GM10847 (cell line): ENCODE data around the gene TAS2R31.

Experiments used
- POLR2A ChIP-seq: IDR thresholded peaks from 2 replicates; pipeline ENCODE4 v1.6.1; 2011; ENCODE audit not compliant: insufficient read length; ENCODE audit errors: extremely low read depth

Gene TAS2R31

DNA sequence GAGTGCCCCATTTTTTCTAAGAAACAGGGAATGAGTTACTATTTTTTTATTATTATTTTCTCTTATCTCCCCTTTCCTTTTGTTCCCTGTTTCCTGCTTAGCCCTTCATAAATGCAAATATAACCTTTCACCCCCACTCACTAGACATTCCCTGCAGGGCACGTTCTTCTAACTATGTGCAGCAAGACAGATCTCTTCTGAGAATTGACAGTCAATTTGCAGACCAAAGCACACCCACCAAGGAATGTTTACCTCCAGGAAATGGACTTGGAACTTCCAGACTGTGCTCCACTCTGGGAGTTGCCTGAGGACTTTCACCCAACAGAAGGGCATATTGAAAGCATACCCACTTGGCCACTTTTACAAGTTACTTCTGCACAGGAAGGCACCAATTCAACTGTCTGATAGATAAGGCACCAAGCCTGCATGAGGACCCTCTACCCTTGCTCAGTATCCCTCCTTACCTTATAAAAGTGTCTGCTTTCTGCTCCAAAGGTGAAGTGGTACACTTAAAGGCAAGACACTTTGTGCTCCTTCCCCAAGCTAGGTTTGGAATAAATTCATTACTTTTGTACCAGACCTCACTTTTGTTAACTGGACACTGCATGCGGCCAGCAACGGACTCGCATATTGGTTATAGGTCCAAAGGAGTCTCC lies 15.3 kb downstream of the TAS2R31 start:
- TF ChIP-seq POLR2A = no peak

DNA sequence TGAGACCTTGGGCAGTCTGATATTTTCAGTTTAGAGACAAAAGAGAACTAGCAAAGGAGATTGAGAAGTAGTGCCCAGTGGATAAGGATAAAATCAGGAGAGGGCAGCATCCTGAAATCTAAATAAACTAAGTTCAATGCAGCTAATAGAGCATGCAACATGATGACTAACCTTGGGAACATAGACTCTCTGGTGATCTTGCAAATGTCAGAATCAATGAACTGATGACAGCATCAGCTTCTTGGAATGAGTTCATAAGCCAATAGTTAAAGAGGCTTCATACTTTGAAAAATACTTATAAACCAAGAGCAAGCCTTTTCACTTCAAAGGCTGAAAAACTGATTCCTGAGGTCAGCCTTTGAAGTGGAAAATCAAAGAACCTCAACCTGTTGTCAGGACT lies 17.0 kb downstream of the TAS2R31 start:
- no peak for TF ChIP-seq POLR2A

DNA sequence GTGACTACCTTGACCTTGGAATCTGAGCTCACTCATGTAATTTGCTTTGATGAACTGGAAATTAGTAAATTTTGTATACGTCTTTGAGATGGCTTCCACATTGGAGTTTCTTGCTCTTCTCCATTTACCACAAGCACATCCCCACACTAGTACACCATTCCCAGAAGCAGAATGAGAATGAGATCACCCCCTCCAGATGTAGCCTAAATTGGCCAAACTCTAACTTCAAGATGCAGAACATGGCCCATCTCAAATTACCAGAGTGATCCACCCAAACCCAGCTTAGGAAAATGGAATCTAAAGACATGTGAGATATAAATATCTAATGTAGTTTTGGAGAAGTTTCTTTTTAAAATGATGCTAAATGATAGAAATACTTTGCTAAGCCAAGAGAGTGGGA lies 23.6 kb downstream of the TAS2R31 start:
- TF ChIP-seq POLR2A = no peak

DNA sequence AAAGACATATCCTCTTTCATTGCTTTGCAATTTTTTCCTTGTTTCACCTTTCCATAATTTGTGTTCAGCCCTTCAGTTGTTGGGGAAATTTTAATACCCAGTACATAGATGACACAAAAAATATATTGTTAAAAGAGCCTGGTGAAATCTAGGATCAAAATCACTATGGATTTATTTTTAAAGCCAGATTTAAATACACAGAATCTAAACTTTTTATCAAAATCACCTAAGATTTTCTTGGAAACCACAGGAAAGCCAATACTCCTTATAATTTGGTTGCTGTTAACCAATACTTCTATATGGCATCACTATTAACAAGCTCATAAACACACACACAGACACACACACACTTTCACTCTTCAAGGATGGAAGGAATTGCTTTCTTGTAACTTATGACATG lies 33.0 kb downstream of the TAS2R31 start, which contains the start of gene TAS2R20:
TAS2R20 (minus strand) TSS at position 101 of the 400 bp plus-strand sequence. CDS start 429 bp downstream, outside the sequence.
- no peak for TF ChIP-seq POLR2A

DNA sequence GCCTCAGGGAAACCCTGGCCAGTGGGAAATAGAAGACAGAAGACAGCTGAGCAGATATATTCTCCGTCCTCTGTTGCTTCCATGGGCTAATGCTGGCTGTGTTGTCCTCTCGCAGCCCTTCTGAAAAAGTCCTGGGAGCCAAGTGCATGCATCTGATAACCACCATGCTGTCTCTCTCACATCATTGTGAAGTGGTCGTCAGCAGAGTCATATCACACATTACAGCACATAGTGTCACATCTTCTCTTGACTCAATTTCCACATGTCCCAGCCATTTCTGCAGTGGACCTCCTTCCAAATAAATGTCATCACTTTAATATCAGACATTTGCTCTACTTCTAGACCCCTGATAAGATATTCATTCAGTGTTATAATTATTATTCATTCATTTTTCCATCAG lies 36.9 kb downstream of the TAS2R31 start:
- TF ChIP-seq POLR2A = no peak

DNA sequence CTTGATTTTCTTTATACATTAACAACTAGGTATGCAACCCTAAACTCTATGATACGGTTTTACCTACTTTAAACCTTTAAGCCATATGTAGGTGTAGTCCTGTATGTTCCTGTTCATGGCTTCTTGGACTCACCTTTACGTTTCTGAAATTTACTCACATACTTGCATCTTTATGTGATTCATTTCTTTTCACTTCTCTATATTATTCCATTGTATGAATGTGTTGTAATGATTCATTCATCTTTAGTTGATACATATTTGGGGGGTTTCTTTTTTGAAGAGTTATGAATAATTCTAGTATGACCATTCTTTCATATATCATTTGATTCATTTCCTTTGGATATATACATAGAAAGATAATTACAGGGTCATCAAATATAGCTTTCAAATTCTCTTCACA lies 42.1 kb downstream of the TAS2R31 start:
- TF ChIP-seq POLR2A = no peak

DNA sequence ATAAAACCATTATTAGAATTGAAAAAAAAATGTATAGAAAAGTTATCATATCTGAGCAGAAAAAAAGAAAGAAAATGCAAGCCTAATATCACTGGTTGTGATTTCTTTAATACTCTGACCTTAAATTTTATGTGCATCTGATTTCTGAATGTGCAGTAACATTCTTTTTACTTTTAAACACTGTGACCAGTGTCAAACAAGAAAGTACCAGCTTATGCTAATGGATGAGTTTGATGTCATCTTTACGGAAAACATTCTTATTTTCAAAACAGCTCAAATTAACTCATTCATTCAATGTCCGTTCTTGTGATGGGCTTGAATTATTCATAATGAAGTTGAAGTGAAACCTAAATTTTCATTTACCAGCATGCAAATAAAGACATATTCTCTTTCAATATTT lies 44.4 kb downstream of the TAS2R31 start, which contains the start of gene TAS2R50:
TAS2R50 (minus strand) TSS at position 101 of the 400 bp plus-strand sequence; CDS start at position 49, 52 bp downstream.
- TF ChIP-seq POLR2A = no peak

DNA sequence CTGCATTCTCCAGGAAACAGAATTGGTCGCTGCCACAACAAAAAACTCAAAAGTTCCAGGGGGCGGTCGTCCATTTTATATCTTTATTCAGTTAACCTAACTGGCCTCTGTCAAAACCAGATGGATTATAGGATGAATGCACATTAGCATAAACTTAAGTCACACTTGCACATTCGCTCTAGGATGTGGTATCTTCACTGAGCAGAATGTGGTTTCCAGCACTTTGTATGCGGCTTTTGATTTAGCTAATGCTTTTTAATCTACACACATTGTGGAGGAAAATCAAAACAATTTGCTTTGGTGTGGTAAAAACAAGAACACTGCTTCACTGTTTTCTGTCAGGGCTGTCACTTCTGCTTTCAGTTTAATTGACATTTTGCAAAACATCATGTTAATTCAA lies 49.0 kb downstream of the TAS2R31 start:
- no peak for TF ChIP-seq POLR2A
